ENCODE results near the gene TAX1BP1.

GRCh38 chr7:27872356-27873275 lies 132.7 kb downstream of the TAX1BP1 start:
- TF ChIP-seq CTCF (conservative IDR thresholded peaks at IDR 0.05; ENCODE audit: low read length) (no peak), EZH2phosphoT487 (IDR thresholded peaks at IDR 0.05; ENCODE audit: borderline replicate concordance, low read depth, low read length) (no peak)

Data from OCI-LY7 (cell line).